Psoas muscle (tissue), 8 donors: ENCODE measurements around the gene BCDIN3D. TPM values are rescaled to one million over a fixed set of nuclear protein-coding genes. Genes with fewer than 3 reads are reported as not detected.
A peak's percentile ranks its signal among the peaks of the same experiment; 100 is the strongest.

Experiments used
- ATAC-seq, 4 donors: fragments of 200-7000 bp; cut with Tn5 transposase; one replicate each; pipeline ENCODE4 v1.9.1; 2020; ENCODE audit warnings: moderate library complexity in 3 of 4, mild to moderate bottlenecking in 2 of 4
- DNase-seq, 2 donors: peaks; one replicate each; pipeline ENCODE4 v3.0.0-alpha.2; 2020
- H3K27ac ChIP-seq: fragments of 200-600 bp; one replicate; pipeline ENCODE4 v1.8.0; 2022
- H3K27me3 ChIP-seq, 3 donors: fragments of 200-600 bp in 1 of 3; one replicate each; pipeline versions ENCODE4 v1.6.1 to v1.8.0; 2013 to 2022; ENCODE audit warnings: low read length in 2 of 3, mild to moderate bottlenecking in 2 of 3, moderate library complexity in 1 of 3; ENCODE audit not compliant: insufficient read depth in 3 of 3
- H3K36me3 ChIP-seq, 2 donors: fragments of 200-600 bp in 1 of 2; one replicate each; pipeline versions ENCODE4 v1.6.1 to v1.8.0; 2013 to 2022; ENCODE audit warnings: low read depth in 1 of 2, mild to moderate bottlenecking in 1 of 2, moderate library complexity in 1 of 2; ENCODE audit not compliant: insufficient read depth in 1 of 2
- H3K4me1 ChIP-seq: fragments of 200-600 bp; one replicate; pipeline ENCODE4 v1.8.0; 2022
- H3K4me3 ChIP-seq: fragments of 200-600 bp; one replicate; pipeline ENCODE4 v1.8.0; 2022; ENCODE audit warnings: mild to moderate bottlenecking
- H3K9me3 ChIP-seq: fragments of 200-600 bp; one replicate; pipeline ENCODE4 v1.8.0; 2022
- WGBS, 3 donors: extraction: QIAGEN DNeasy Blood & Tissue Kit; methylation state at CpG; one replicate each; pipeline versions ENCODE4 v1.1.6 to v1.1.7; 2013; 5-methylcytosine and 5-hydroxymethylcytosine counted together
- intact Hi-C, 2 donors: fragments of 100-400 bp; cut with DNase I; formaldehyde crosslinking; loops; one replicate each; pipeline versions ENCODE4 v1.11.0 to v1.14.2; 2022
- polyA plus RNA-seq, 3 donors: library from polyadenylated mRNA; stranded (reverse); fragments of 200-250 nt; gene quantifications; one replicate each; pipeline ENCODE4 v1.2.3, GENCODE V29; 2013
- total RNA-seq, 4 donors: library from RNA; stranded (reverse); fragmentation: NEBNext Ultra II Directional in 2 of 4; extraction: Animal tissue kit (Norgen Biotek cat#: 25700) in 2 of 4; gene quantifications; one replicate each; pipeline versions ENCODE4 v1.2.1 to v1.2.4, GENCODE V29; 2021 to 2023
- TF ChIP-seq, protein P1 (sequence below): fragments of 200-600 bp; IDR thresholded peaks from one replicate; pipeline ENCODE4 v1.8.0; 2022; ENCODE audit warnings: antibody characterized with exemption
- donor health status: healthy with polysubstance abuse.
- donor health status: DM: no; HTN: no; CAD: no; lungs with moderate emphysema.
- donor health status: Bipolar disorder and iron deficiency.
- donor health status: healthy.
- donor health status: DM: yes; HTN: yes; CAD: no.
- donor health status: DM: no; HTN: no; CAD: no.
- donor health status: DM: no; HTN: no; CAD: no.
- donor health status: DM: yes; HTN: yes; CAD: no.

BCDIN3D gene
- total and polyA plus RNA-seq, 7 donors = 1.6 to 9.0 (median 3.1) TPM

DNA sequence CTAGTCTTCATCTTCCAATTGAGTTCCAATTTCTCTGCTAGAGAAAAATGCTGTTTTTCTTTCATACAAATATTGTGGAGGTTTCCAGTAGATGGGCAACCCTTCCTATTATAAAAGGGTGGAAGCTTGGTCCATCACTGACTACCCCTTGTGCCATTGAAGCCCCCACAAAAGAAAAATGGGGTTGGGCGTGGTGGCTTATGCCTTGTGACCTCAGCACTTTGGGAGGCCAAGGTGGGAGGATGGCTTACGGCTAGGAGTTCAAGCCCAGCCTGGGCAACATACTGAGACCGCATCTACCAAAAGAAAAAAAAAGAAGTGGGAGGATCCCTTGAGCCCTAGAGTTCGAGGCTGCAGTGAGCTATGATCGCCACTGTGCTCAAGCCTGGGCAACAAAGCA, 37.5 kb downstream of the BCDIN3D start:
- intact Hi-C loops = no loop called here
- DNase-seq (no peak), ATAC-seq (no peak)
- no peak overlapping the region for H3K27ac ChIP-seq
- peaks cover 0 to 57% of the 10 kb centered on the region in 2 donors for H3K36me3 ChIP-seq
- no peak overlapping the region for H3K4me3 ChIP-seq
- TF ChIP-seq, protein P1, sequence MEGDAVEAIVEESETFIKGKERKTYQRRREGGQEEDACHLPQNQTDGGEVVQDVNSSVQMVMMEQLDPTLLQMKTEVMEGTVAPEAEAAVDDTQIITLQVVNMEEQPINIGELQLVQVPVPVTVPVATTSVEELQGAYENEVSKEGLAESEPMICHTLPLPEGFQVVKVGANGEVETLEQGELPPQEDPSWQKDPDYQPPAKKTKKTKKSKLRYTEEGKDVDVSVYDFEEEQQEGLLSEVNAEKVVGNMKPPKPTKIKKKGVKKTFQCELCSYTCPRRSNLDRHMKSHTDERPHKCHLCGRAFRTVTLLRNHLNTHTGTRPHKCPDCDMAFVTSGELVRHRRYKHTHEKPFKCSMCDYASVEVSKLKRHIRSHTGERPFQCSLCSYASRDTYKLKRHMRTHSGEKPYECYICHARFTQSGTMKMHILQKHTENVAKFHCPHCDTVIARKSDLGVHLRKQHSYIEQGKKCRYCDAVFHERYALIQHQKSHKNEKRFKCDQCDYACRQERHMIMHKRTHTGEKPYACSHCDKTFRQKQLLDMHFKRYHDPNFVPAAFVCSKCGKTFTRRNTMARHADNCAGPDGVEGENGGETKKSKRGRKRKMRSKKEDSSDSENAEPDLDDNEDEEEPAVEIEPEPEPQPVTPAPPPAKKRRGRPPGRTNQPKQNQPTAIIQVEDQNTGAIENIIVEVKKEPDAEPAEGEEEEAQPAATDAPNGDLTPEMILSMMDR = no peak
- no peaks in the 10 kb centered on the region for H3K27me3 ChIP-seq
- no peaks in the 10 kb centered on the region for H3K9me3 ChIP-seq
- peaks cover 33% of the 10 kb centered on the region for H3K4me1 ChIP-seq
- WGBS, 3 donors = 85 to 96% (median 92%) methylated on average over 5 of the region's 5 CpGs

DNA sequence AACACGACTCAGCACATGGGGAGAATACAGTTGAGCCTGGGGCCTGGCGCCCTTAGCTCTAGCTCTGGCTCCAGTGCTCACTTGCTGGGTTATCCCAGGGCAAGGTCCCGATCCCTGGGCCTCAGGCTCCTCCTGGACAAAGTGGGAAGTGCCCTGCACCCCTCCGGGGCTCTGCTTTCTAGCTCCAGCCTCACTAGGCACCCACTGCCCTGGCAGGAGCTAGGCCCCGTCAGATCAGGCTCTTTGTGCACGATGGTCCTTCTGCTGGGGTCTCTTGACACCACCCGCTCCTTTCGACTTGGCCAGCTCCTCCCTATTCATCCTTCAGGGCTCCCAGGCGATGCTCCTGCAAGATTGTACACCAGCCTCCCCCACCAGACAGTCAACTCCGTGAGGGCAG, 38.1 kb downstream of the BCDIN3D start:
- DNase-seq = peak in 1 of 2 donors; percentile 41
- peaks cover 32% of the 10 kb centered on the region for H3K4me1 ChIP-seq

DNA sequence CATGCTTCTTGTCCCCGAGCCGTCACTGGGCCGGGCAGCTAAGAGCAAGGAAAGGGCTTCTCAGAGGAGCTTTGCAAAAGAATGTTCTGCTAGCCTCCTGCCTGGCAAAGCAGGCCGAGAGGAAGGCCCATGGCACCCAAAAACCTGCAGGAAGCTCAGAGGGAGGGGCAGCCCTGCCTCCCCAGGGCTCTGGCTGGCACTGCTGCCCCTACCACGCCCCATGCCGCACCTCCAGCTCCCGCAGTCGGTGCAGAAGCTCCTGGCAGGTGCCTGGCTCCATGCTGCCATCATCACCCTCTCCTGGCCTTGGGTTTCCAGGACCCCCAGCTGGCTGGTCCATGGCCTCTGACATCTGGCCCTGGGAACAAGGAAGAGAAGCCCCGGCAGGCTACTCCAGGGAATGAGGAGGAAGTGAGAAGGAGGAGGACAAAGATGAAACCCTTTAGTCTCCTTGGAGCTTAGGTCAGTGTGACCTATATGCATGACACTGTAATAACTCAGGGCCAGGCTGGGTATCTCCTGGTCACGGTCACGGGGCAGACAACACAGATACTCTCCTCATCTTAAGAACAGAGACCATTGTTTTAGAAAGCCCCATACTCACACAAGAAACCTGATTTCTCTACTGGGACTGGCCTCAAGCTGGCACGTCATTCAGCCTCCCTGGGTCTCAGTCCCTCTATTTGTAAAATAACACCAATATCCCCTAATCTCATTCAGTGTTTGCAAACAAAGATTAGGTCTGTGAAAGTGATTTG, 39.0 kb downstream of the BCDIN3D start:
- Histone ChIP-seq H3K27ac (no peak overlapping the region), H3K9me3 (no peaks in the 10 kb centered on the region), H3K4me1 (peaks cover 23% of the 10 kb centered on the region), H3K4me3 (no peak overlapping the region), H3K27me3 (no peaks in the 10 kb centered on the region), H3K36me3 (peaks cover 1 to 63% of the 10 kb centered on the region in 2 donors)
- DNase-seq (peak in 1 of 2 donors; percentile 30), ATAC-seq (no peak)
- TF ChIP-seq, protein P1 = no peak
- WGBS, 3 donors = 77 to 81% (median 78%) methylated on average over 12 of the region's 12 CpGs
- intact Hi-C loops = no loop called here

More for the DNA sequence above, 38.1 kb downstream of the BCDIN3D start:
- intact Hi-C loops = no loop called here
- TF ChIP-seq, protein P1 = no peak
- no peaks in the 10 kb centered on the region for H3K9me3 ChIP-seq
- no peaks in the 10 kb centered on the region for H3K27me3 ChIP-seq
- no peak for ATAC-seq
- peaks cover 0 to 58% of the 10 kb centered on the region in 2 donors for H3K36me3 ChIP-seq
- no peak overlapping the region for H3K27ac ChIP-seq
- 90 to 92% (median 92%) methylated on average over 10 of the region's 10 CpGs for WGBS, 3 donors
- H3K4me3 ChIP-seq = no peak overlapping the region

DNA sequence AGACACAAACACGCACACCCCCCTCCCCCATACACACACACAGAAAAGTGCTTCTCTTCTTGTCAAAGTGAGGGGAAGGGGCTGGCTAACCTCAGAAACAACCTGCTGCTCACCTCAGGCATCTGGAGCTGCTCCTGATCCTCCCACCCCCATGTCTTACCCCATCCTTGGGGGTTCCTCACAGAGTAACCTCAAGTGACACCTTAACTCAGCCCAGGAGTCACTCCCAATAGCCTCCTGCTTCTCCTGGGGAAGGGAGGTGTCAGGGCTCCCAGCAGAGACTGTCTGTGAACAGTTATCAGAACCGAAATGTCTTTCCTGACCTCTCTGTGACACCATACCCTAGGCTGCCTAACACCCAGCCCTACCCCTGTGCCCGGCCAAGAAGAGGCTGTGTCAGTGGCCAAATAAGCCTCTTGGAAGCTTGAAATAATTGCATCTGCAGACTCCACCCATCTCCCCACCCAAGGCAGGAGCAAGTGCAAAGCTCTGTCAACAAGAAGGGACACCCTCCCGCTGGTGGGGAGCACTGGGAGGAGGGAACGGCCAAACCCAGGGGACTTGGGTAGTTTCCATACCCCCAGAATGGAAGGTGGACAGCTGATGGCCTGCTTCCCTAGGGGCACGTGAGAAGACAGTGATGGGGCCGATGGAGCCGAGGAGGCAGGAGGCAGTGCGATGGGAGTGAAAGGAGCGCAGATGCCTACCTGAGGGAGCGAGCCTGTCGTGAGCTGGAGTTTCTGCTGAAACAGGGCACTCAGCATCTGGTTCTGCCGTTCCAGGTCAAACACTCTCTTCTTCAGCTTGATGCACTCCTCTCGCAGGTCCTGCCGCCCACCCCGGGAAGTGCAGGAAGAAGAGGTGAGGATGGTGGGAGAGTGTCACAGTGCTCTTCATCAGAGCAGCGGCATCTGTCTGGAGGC, 41.5 kb downstream of the BCDIN3D start:
- TF ChIP-seq, protein P1 = no peak
- Histone ChIP-seq H3K27ac (peak overlapping the region; percentile 85), H3K9me3 (no peaks in the 10 kb centered on the region), H3K4me1 (peaks cover 14% of the 10 kb centered on the region), H3K4me3 (peak overlapping the region; percentile 22), H3K36me3 (peaks cover 3 to 84% of the 10 kb centered on the region in 2 donors), H3K27me3 (no peaks in the 10 kb centered on the region)
- DNase-seq (peak in 1 of 2 donors; percentile 55), ATAC-seq (peak; percentile 10 to 76 (median 72))
- WGBS, 3 donors = 54 to 73% (median 59%) methylated on average over 17 of the region's 17 CpGs
- intact Hi-C loops = no loop called here
